GM19025 (cell line): ENCODE results near the gene APOD.
"Not testable (repeated sequence)": the region's sequence is repeated elsewhere in the genome, so short reads cannot be mapped to it uniquely, and the experiment has no call there.

ENCODE experiments used
- ATAC-seq: cut with Tn5 transposase; IDR thresholded peaks from one replicate; pipeline ENCODE4 v1.9.1; 2021; ENCODE audit warnings: mild to moderate bottlenecking, low read depth, moderate library complexity; ENCODE audit not compliant: unreplicated experiment

APOD gene

DNA sequence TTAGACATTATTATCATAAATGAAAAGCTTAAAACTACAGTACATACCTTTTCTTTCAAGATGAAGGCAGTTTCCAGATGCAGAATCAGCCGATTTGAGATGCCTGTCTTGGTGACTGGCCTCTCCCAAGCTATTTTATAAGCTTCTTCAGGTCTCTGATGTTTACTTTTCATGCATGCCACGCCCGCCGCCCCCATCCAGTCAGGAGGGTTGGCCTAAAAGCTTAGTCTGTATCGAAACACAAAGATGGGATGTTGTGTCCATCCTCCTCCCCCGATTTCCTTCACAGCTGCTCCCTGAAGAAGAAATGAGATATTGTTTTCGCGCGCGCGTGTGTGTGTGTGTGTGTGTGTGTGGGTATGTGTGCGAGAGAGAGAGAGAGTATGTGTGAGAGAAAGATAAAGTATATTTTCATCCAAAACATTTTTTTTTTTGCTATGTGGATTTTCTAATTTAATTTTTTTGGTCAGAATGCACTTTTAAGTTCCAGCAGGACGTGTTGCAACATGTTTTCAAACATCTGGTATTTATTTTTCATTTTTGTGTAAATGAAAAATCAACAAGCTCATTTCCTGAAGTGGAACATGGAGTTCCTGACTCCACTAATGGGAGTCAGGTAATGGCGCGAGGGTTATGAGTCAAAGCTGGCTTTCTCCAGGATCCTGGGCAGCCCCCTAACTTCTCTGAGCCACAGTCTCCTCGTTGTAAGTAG, at the start of gene APOD:
TSS of gene APOD (minus strand) at position 110 of the 712 bp plus-strand sequence. CDS start 4,479 bp downstream, outside the sequence.
- no peak for ATAC-seq

DNA sequence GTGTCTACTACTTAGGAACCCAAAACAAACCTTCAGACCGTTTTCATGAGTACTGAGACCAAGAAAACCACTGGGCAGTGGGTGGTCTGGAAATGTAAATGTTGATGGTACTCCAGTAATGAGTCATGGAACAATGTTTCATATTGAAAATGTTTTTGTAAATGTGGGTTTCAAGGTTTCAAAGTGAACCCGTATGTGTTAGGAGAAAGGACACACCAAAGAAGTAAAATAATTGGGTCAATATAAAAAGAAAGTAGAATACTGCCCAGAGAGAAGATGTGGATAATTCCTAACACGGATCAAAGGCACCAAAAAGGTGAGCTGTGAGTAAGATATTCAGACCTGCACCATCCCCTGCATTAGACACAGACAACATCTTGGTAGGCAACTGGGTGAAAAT, 49.6 kb upstream of the APOD start:
- not testable (repeated sequence) for ATAC-seq

DNA sequence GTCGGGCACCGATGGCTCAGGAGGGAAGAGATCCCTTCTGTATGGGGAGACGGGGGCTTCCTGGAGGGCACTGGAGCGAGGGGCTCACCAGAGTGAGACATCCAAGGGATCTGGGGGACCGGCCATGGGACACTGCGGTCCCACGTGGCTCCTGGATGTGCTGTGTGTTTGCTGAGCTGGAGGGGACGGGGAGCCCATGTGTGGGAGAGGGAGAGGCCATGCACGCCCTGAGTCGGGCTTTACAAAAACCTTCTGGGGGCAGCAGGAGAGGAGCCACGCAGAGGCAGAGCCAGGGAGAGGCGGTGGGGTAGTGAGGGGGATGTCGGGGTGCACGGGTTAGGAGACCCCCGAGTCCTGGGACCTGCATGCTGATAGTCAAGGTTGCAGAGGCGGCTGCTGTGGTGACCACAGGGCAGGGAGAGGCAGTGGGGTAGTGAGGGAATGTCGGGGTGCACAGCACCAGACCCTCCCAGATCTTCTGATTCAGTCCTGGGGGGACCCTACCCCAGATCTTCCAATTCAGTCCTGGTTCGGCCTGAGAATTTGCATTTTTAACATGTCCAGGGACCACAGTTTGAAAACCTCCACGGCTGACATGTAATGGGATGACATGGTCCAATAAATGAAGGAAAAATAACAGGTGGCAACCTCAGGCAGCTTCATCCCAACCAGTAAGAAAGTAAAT, 48.9 kb upstream of the APOD start:
- ATAC-seq: not testable (repeated sequence)

DNA sequence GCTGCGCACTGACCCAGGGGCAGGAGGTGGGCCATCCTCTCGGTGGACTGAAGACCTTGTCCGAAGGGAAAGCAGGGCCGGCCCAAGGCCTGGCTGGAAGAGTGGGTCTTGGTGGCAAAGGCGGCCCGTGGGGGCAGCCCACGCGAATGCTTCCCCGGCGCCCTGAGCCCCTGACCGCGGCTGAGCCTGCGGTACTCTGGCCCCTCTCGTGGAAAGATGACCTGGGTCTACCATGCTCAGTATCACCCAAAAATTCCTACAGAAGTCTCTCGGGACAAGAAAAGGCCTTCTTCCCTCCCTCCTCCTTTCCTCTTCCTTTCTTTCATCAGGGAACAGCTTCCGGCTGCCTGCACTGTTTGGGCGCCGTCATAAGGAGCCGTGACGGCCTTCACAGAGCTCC, 48.3 kb upstream of the APOD start:
- ATAC-seq: not testable (repeated sequence)

DNA sequence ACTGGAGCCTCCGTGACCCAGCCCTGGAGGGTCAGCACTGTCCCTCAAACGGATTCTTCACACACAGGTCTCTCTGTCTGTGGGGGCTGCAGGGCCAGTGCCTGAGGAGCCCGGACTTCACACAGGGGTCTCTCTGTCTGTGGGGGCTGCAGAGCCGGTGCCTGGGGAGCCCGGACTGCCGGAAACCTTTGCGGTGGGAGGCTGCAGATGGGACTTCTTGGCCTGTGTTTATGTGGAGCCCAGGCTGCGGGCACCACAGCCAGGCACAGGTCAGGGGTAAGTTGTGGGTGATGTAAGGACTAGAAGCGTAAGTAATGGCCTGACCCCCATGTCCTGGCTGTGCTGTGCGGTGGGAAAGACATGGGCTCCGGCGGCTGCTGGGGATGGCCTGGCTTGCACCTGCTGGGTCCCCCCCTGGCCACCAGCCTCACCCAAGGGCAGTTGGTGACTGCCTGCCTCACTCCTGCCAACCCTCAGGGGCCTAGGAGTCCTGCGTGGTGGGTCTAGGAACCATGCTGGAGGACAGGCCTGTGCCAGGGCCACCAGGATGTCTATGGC, 47.3 kb upstream of the APOD start:
- not testable (repeated sequence) for ATAC-seq

DNA sequence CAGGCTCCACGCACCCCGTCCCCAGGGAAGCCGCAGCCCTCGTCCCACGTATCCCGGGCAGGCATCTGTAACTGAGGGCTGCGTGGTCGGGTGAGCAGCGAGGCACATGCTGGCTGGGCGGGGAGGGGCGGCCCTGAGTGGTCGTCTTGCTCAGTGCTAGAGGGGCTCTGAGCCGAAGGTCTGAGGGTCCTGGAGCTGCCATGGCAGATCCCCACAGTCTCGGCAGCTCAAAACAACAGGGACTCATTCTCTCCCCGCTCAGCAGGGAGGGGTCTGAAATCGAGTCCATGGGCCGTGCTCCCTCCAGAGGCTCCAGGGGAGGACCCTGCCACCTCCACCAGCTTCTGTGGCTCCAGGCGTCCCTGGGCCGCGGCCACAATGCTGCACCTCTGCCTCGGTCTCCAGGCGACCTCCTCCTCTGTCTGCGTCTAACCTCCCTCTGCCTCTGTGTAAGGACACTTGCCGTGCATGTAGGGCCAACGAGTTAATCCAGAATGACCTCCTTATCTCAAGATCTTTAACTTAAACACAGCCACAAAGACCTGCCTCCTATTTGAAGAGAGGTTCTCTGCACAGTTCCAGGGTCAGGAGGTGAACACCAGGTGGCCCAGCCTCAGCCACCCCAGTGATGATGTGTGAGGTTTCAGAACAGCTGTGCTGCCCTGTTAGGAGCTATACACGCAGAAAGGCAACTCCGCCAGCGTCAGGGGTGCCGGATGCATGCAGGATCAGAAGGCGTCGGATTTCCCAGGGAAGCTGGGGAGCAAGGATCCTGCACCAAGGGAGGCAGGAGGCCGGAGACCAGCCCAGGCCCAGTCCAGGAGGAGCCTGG, 46.6 kb upstream of the APOD start:
- not testable (repeated sequence) for ATAC-seq

DNA sequence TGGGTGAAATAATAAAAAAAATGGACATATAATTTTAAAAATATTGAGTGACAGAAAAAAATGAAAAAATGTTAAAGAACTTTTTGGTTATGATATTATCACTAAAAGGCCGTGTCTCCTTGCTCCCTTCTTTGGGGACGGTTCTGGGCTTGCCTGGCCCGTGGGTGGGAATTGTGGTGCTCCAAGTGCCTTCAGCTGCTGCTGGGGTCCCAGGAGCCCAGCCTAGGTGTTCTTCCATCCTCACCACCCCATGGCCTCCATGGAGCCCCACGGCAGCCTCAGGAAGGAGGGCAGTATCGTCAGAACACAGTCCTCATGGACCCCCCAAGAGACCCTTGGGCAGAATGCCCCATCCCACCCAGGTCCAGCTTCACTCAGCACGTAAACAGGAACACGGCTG, 45.9 kb upstream of the APOD start:
- ATAC-seq: not testable (repeated sequence)

DNA sequence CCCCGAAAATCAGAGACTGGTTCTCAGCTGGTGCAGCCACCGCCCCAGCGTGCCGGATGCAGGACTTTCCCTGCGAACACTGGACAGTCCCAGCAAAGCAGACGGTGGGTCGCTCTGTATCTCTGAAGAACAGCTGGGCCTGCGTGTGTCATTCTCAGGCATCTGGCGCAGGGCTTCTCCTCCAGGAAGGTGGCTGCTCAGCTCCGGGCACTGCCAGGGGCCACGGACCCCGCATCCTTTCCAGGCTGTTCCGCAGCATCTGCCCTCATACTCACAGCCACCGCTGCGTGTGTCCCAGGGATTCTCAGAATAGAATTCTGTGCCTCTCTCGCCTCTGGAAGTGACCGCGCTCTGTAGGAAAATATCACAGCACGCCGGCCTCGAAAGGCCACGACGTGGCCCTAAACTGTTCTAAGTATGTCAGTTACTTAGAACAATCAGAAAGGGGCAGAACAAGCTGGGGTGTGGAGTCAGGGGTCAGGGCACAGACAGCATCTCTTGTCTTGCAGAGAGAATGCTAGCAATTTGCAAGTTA, 44.7 kb upstream of the APOD start:
- ATAC-seq: not testable (repeated sequence)

DNA sequence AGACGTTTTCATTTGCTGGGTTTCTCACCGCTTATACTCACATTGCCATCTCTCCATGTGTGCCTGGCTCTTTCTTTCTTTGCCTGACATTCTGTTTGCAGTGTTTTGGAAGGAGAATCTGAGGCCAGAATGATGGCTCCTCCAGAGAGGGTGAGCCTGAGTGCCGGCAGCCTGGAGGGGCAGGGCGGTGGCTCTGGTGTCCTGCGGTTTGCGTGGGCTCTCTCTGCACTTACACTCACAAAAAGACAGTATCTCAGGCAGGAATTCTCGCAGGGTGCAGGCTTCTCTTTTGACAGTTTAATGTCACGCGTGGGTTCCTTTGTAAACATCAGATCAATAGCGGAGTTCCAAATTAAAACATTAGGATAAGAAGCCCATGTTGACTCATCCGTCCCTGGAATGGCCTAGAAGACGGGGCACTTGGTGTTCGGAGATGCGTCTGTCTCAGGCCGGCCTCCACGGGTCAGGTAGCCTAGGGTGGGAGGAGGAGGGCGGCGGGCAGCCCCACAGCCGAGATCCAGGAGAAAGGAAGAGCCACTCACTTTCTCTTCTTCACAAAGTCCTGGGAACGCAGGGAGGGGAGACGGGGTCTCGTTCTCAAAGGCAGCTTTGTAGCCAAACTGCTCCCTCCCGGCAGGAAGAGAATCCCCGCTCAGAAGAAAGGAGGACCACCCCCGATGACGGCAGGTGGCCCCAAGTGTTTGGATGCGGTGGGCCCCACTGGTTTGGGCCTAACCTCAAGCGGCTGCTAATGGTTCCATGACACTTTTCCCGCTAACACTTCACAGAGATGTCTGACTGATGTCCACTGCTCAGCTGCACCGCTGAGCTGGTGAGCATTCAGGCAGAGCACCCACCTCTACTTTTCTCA, 44.0 kb upstream of the APOD start:
- not testable (repeated sequence) for ATAC-seq

DNA sequence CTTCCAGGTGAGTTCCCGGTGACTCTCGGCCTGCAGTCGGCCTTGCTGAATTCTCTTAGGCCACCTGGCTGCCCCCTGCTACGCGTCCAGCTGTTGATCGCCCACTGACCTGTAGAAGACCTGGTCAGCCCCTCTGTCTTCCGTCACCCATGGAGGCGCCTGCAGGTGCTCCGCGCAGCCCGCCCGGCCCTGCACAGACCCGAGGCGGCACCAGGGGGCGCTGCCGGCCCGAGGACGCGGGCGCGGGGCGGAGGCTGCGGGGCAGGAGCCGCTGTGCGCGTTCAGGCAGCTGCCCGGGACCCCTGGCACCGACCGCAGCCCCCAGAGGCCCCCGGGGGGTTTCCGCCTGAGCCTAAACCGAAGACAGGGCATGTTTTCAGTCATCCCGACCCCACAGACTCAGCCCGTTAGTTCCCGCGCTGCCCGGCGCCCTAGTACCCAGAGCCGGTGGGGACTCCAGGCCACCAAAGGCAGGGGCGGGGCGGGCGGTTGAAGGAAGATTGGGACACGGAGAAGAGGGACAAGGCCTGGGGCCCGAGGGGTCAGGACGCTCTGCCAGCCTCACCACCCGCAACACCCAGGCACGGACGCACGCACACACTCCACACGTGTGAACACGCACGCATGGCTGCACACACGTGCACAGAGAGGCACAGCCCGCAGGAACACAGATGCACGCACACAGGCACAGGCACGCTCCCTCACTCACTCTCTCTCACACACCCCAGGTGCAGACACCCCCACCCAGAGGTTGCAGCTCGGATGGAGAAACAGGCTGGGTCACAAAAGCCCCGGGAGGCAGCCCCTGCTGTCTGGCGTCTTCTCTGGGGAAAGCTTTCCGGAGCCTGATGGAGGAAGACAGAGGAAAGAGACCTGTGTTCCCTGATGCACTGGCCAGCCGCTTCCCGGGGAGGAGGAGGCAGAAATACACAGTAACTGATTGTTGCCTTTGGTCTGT, 41.1 kb upstream of the APOD start:
- ATAC-seq: peak; percentile 78

DNA sequence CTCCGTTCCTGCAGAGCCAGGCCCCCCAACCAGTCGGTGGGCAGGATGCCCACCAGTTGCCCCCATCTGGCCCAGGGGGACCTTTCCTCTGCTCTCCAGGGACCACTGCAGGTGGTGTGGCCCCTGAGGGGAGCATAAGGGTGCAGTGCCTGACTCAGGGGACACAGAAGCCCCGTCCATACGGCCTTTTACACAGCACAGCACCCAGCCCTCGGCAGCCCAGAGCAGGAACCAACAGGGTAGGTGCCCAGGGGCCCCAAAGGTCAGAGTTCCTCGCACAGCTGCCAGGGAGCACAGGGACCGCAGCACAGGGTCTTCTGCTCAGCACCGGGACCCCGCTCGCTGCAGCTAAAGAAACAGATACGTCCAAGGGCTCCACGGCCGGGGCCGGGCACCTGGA, 40.4 kb upstream of the APOD start:
- peak; percentile 12 for ATAC-seq

DNA sequence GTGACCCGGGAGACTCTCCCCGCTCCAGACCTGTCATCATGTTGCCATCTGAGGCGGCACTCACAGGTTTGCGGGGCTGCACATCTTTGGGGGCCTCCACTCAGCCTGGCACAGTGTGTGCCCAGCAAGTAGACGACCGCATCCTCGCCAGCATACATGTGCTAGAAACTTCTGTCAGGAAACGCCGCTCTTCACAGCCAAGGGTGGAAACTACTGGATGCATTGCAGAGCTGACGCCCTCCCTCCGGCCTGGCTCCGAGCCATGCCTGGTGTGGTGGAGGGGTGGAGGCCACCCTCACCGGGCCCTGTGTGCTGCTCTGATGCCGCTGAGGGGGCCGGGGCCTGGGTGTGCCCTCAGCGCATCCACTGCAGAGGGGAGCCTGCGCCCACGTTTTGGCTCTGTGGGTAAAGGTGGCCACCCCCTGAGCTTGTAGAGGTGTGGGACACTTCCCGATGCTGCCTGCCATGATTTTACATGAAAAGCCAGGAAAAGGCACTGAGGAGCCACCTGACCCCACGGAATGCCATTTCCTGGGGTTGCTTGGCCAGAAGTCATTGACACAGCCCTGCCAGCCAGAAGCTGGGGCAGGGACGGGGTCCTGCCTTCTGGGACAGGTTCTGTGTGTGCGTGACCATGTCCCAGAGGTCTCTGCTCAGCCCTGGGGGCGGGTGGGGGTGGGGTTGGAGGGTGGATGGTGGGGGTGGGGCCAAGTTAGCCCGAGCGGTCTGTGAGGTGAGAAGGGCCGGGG, 39.7 kb upstream of the APOD start:
- not testable (repeated sequence) for ATAC-seq

DNA sequence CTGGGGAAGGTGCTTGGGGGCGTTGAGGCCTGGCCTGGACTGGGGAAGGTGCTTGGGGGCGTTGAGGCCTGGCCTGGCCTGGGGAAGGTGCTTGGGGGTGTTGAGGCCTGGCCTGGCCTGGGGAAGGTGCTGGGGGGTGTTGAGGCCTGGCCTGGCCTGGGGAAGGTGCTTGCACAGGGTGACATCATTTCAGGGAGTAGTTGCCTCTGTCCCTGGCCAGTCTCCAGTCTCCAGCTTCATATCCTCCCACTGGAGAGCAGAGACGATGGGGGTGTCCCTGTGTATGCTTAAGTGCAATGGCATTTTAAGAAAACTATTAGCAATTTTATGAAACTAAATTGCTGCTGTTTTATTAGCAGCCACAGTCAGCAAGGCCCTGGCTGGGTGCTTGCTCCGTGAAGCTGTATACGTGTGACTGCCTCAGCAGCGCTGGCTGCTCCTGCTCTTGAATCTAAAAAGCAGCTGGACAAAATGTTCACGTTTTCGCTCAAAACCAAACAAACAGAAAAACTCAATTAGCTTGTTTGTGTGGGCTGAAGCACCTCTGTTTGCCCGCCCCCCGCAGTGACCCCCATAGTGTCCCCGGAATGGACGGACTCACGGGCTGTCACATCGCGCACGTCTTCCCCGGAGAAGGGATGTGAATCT, 38.9 kb upstream of the APOD start:
- not testable (repeated sequence) for ATAC-seq

DNA sequence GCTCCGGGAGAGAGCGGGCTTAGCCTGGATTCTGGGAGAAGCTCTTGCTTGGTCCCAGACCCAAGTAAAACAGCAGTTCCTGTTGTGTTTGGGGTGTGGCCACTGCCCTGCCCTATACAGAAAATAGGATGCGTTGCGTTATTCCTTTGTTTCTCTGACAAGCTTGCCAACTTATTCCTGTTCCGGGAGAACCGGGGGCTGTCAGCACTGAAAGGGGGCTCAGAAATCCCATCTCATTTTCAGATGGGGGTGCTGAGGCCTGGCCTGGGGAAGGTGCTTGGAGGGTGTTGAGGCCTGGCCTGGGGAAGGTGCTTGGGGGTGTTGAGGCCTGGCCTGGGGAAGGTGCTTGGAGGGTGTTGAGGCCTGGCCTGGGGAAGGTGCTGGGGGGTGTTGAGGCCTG, 38.3 kb upstream of the APOD start:
- ATAC-seq: not testable (repeated sequence)

DNA sequence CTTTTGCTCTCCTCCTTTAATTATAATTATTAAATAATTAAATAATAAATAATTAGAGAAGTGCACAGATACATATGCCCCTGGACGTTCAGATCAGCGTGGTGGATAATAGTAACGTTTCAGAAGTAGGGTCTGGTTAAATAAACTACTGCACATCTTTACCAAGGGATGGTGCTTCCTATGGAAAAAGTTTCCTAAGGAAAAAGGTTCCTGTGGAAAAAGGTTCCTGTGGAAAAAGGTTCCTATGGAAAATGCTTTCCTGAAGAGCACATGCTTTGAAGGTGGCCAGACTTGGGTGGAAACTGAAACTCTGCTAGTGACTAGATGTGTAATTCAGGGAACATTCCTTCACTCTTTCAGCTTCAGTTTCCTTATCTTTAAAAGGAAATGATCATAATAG, 37.4 kb upstream of the APOD start:
- ATAC-seq: not testable (repeated sequence)

DNA sequence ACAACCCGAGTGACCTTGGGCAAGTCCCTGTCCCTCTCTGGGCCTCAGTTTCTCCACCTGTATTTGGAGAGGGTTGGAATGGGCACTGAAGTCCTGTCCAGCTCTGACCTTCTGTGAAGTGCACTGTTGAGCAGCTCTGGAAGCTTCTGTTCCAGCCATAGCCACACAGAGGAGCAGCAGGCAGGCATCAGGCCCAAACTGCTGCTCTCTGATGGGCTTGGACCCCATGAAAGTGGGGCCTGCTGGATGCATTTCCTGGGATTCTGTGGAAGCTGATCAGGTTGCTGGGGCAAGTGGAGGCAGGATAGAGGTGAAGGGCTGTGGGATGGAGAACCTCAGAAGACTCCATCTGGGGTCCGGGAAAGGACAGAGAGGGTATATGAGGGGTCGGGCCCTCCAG, 36.7 kb upstream of the APOD start:
- not testable (repeated sequence) for ATAC-seq
